SK-N-SH (cell line): Measurements from ENCODE around the gene NSMCE1. TPM values are rescaled to one million over a fixed set of nuclear protein-coding genes. Genes with fewer than 3 reads are reported as not detected.

Experiments
- CTCF ChIA-PET: fragments of 300-600, 350-600 bp; formaldehyde crosslinking; extraction: SDS; loops from one replicate; lab custom pipeline; 2021; lab: Yijun Ruan, JAX
- POLR2A ChIA-PET: fragments of 350-600 bp; sonication (Branson Sonifier 250); formaldehyde crosslinking; extraction: SDS; loops from one replicate; lab custom pipeline; 2020; ENCODE audit warnings: antibody characterized with exemption, inconsistent platforms; lab: Yijun Ruan, JAX
- DNase-seq: peaks from one replicate; pipeline ENCODE4 v3.0.0; 2012
- H2AFZ ChIP-seq: fragments of 200-600 bp; sonication (generic); 2 replicates; pipeline ENCODE4 v1.8.1; 2016; ENCODE audit warnings: antibody characterized with exemption, mild to moderate bottlenecking, low read depth
- H3F3A ChIP-seq: fragments of 200-600 bp; sonication (generic); replicated peaks from 2 replicates; pipeline ENCODE3; 2016; ENCODE audit warnings: antibody characterized with exemption, mild to moderate bottlenecking; ENCODE audit not compliant: insufficient read depth
- H3K27ac ChIP-seq, 2 experiments: fragments of 200-500 bp in 1 of 2; fragments of 200-600 bp in 1 of 2; sonication (Bioruptor generic) in 1 of 2; sonication (generic), shearing (Covaris generic) in 1 of 2; 2 replicates each; pipeline versions ENCODE4 v1.5.1 to v1.6.1; 2014 to 2016; ENCODE audit warnings: low read depth in 2 of 2, inconsistent platforms in 1 of 2, low read length in 1 of 2, mild to moderate bottlenecking in 1 of 2, mixed read lengths in 1 of 2
- H3K27me3 ChIP-seq: fragments of 200-600 bp; sonication (generic), shearing (Covaris generic); 2 replicates; pipeline ENCODE4 v1.6.1; 2016; ENCODE audit warnings: mixed run types; ENCODE audit not compliant: insufficient read depth
- H3K36me3 ChIP-seq, 2 experiments: fragments of 200-500 bp in 1 of 2; fragments of 200-600 bp in 1 of 2; sonication (Bioruptor generic) in 1 of 2; sonication (generic) in 1 of 2; replicated peaks in 1 of 2; 2 replicates each; pipeline versions ENCODE3 to v1.5.1; 2014 to 2016; ENCODE audit warnings: low read length in 1 of 2, mild to moderate bottlenecking in 1 of 2; ENCODE audit not compliant: insufficient read depth in 2 of 2, control insufficient read depth in 1 of 2
- H3K4me1 ChIP-seq, 2 experiments: fragments of 200-500 bp in 1 of 2; fragments of 200-600 bp in 1 of 2; sonication (Bioruptor generic) in 1 of 2; sonication (generic), shearing (Covaris generic) in 1 of 2; 2 replicates each; pipeline versions ENCODE4 v1.5.1 to v1.6.1; 2014 to 2016; ENCODE audit warnings: low read depth in 1 of 2, low read length in 1 of 2, mixed run types in 1 of 2; ENCODE audit not compliant: insufficient read depth in 2 of 2, control insufficient read depth in 1 of 2
- H3K4me2 ChIP-seq: fragments of 200-600 bp; sonication (generic), shearing (Covaris generic); 2 replicates; pipeline ENCODE4 v1.6.1; 2017; ENCODE audit warnings: mixed run types
- H3K4me3 ChIP-seq, 2 experiments: fragments of 200-500 bp in 1 of 2; fragments of 200-600 bp in 1 of 2; sonication (Bioruptor generic) in 1 of 2; sonication (generic), shearing (Covaris generic) in 1 of 2; 2 replicates each; pipeline versions ENCODE4 v1.5.1 to v1.8.1; 2014 to 2016; ENCODE audit warnings: low read depth in 2 of 2, inconsistent platforms in 1 of 2, low read length in 1 of 2, mild to moderate bottlenecking in 1 of 2, mixed read lengths in 1 of 2, moderate library complexity in 1 of 2
- H3K79me2 ChIP-seq: fragments of 200-600 bp; sonication (generic); 2 replicates; pipeline ENCODE4 v1.8.1; 2017; ENCODE audit warnings: mild to moderate bottlenecking; ENCODE audit not compliant: insufficient read depth
- H3K9ac ChIP-seq: fragments of 200-600 bp; sonication (generic); 2 replicates; pipeline ENCODE4 v1.6.1; 2017; ENCODE audit warnings: mixed run types
- H3K9me2 ChIP-seq: fragments of 200-600 bp; sonication (generic); 2 replicates; pipeline ENCODE4 v1.6.1; 2017; ENCODE audit warnings: mixed run types
- H3K9me3 ChIP-seq: fragments of 200-600 bp; sonication (generic); 2 replicates; pipeline ENCODE4 v1.6.1; 2017; ENCODE audit warnings: mixed run types, mild to moderate bottlenecking, moderate library complexity
- H4K20me1 ChIP-seq: fragments of 200-600 bp; sonication (generic); 2 replicates; pipeline ENCODE4 v1.6.1; 2017; ENCODE audit warnings: mild to moderate bottlenecking, mixed run types; ENCODE audit not compliant: insufficient read depth
- EP300 ChIP-seq, 2 experiments: IDR thresholded peaks; 2 replicates each; pipeline versions ENCODE4 v1.4.0 to v1.6.1; 2012; ENCODE audit warnings: borderline replicate concordance in 1 of 2, low read depth in 1 of 2, low read length in 1 of 2
- EZH2phosphoT487 ChIP-seq: fragments of 200-600 bp; sonication (generic); IDR thresholded peaks from 2 replicates; pipeline ENCODE4 v1.6.1; 2017; ENCODE audit warnings: low read depth, mixed run types, mild to moderate bottlenecking, antibody characterized with exemption, moderate library complexity, borderline replicate concordance
- FOSL2 ChIP-seq: IDR thresholded peaks from 2 replicates; pipeline ENCODE4 v1.4.0; 2012; ENCODE audit warnings: low read depth, mild to moderate bottlenecking, moderate library complexity, borderline replicate concordance
- NRF1 ChIP-seq: IDR thresholded peaks from 2 replicates; pipeline ENCODE4 v1.6.1; 2012; ENCODE audit warnings: low read depth, mild to moderate bottlenecking, low read length
- RCOR1 ChIP-seq: fragments of 150-350 bp; IDR thresholded peaks from 2 replicates; pipeline ENCODE4 v1.6.1; 2017; ENCODE audit warnings: antibody characterized with exemption, low read length
- REST ChIP-seq: IDR thresholded peaks from 2 replicates; pipeline ENCODE4 v1.6.1; 2012; ENCODE audit warnings: mild to moderate bottlenecking, low read depth, low read length, moderate library complexity
- RXRA ChIP-seq: IDR thresholded peaks from 2 replicates; pipeline ENCODE4 v1.4.0; 2012; ENCODE audit warnings: low read depth, mild to moderate bottlenecking, borderline replicate concordance
- SMC3 ChIP-seq: IDR thresholded peaks from 2 replicates; pipeline ENCODE4 v1.6.1; 2012; ENCODE audit warnings: low read depth, low read length, improper control_type of control experiment
- YY1 ChIP-seq: IDR thresholded peaks from 2 replicates; pipeline ENCODE4 v1.4.0; 2012; ENCODE audit warnings: low read depth, mild to moderate bottlenecking
- WGBS: methylation state at CpG from one replicate; pipeline ENCODE4 v1.1.6; 2017; ENCODE audit warnings: low lambda C conversion rate; 5-methylcytosine and 5-hydroxymethylcytosine counted together
- polyA plus RNA-seq, 3 experiments: library from polyadenylated mRNA; depleted of rRNA; stranded (reverse); fragments of >200 nt; gene quantifications; 2 replicates each; pipeline ENCODE4 v1.2.3, GENCODE V29; 2012
- TF ChIP-seq, protein P1 (sequence below): IDR thresholded peaks from 2 replicates; pipeline ENCODE4; 2012

NSMCE1 gene
- polyA plus RNA-seq, 1 of the 3 experiments (the other 2 are of a cell fraction), result 39.8 TPM

- TF ChIP-seq REST, result no peak
- TF ChIP-seq FOSL2, result peak; percentile 21; the same call in 1 of the 2 replicates
- 0 out of 2 replicates have a peak, but pooled peaks have one; percentile 22 for TF ChIP-seq RXRA
- TF ChIP-seq, protein P1, sequence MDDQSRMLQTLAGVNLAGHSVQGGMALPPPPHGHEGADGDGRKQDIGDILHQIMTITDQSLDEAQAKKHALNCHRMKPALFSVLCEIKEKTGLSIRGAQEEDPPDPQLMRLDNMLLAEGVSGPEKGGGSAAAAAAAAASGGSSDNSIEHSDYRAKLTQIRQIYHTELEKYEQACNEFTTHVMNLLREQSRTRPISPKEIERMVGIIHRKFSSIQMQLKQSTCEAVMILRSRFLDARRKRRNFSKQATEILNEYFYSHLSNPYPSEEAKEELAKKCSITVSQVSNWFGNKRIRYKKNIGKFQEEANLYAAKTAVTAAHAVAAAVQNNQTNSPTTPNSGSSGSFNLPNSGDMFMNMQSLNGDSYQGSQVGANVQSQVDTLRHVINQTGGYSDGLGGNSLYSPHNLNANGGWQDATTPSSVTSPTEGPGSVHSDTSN, result peak; percentile 81
Observed at GRCh38 chr16:27245276-27246172, 23.0 kb downstream of the NSMCE1 start (continued).

DNA sequence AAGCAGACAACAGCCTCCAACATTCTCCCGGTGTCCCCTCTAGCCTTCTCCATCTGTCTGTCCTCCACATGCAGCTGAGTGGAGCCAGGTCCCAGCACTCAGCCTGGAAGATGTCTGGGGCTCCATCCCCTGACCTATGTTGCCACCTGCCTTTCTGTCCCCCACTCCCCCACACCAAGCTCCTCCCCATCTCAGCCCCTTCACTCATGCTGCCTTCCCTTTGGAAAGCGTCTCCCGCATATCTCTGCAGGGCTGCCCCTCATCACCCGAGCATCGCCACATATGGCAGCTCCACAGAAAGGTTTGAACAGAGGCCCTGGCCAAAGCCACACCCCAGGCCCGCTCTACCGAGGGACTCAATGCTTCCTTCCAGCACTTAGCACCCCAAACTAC, 24.2 kb downstream of the NSMCE1 start:
- no peak overlapping the region for H3K4me2 ChIP-seq

More for the DNA sequence above, 24.2 kb downstream of the NSMCE1 start:
- CTCF ChIA-PET, result interaction anchor here (1.2 to 4.1 kb wide), 2 partner anchors 9 to 65 kb away, joined by 4 to 29 read pairs; no protein-coding TSS in a partner anchor
- Histone ChIP-seq H3K4me3 (no peak overlapping the region), H3K79me2 (no peaks in the 10 kb centered on the region), H2AFZ (no peak overlapping the region), H3K9ac (no peak overlapping the region), H3K9me3 (no peaks in the 10 kb centered on the region), H3K36me3 (no peaks in the 10 kb centered on the region), H3F3A (peaks cover 11% of the 10 kb centered on the region), H3K27me3 (no peaks in the 10 kb centered on the region), H3K4me1 (peaks cover 6 to 41% of the 10 kb centered on the region in 2 experiments; a peak in 3 of 4 replicates), H3K27ac (no peak overlapping the region), H3K9me2 (no peaks in the 10 kb centered on the region), H4K20me1 (no peaks in the 10 kb centered on the region)
- 95% methylated on average over 7 of the region's 7 CpGs for WGBS
- DNase-seq, result no peak
- TF ChIP-seq EZH2phosphoT487 (no peak), EP300 (IDR thresholded peaks at IDR 0.05; ENCODE audit: borderline replicate concordance in 1 of 2, low read depth in 1 of 2, low read length in 1 of 2) (no peak), NRF1 (no peak), RXRA (no peak), YY1 (no peak), SMC3 (no peak), RCOR1 (no peak)
- TF ChIP-seq, protein P1, result no peak
- POLR2A ChIA-PET, result no interaction called here
